GM19351 (cell line): ENCODE results near the gene INPP5J.
"Not testable (repeated sequence)": the region's sequence is repeated elsewhere in the genome, so short reads cannot be mapped to it uniquely, and the experiment has no call there.

ENCODE experiments used
- ATAC-seq: cut with Tn5 transposase; IDR thresholded peaks from one replicate; pipeline ENCODE4 v1.9.1; 2021; ENCODE audit warnings: mild to moderate bottlenecking, moderate library complexity; ENCODE audit not compliant: unreplicated experiment

INPP5J gene

GRCh38 chr22:31122532-31123291, at the start of gene INPP5J:
Gene INPP5J, plus strand, starts transcription at chr22:31122966. Its CDS starts 49 bp downstream, at chr22:31123015.
- no peak for ATAC-seq

- not testable (repeated sequence) for ATAC-seq
Measured at GRCh38 chr22:31073125-31073524, 49.6 kb upstream of the INPP5J start.

GRCh38 chr22:31073545-31074145, 49.1 kb upstream of the INPP5J start:
- not testable (repeated sequence) for ATAC-seq

- ATAC-seq: no peak
Measured at GRCh38 chr22:31075961-31076360, 46.8 kb upstream of the INPP5J start.

GRCh38 chr22:31077681-31078080, 45.1 kb upstream of the INPP5J start:
- ATAC-seq: no peak

- not testable (repeated sequence) for ATAC-seq
Measured at GRCh38 chr22:31078389-31078788, 44.4 kb upstream of the INPP5J start.

GRCh38 chr22:31079095-31079642, 43.6 kb upstream of the INPP5J start:
- ATAC-seq: no peak

- no peak for ATAC-seq
Measured at GRCh38 chr22:31080164-31080847, 42.5 kb upstream of the INPP5J start.

GRCh38 chr22:31080848-31081649, 41.7 kb upstream of the INPP5J start, which contains the start of gene SMTN:
Gene SMTN, plus strand, starts transcription at chr22:31081318. Its CDS starts 1,941 bp downstream, at chr22:31083259.
- ATAC-seq: peak; percentile 67

- ATAC-seq: no peak
Measured at GRCh38 chr22:31081963-31082605, 40.7 kb upstream of the INPP5J start.

- no peak for ATAC-seq
Measured at GRCh38 chr22:31082606-31083376, 40.0 kb upstream of the INPP5J start.

GRCh38 chr22:31083377-31083768, 39.4 kb upstream of the INPP5J start:
- no peak for ATAC-seq

- ATAC-seq: no peak
Measured at GRCh38 chr22:31083923-31084810, 38.6 kb upstream of the INPP5J start.

- ATAC-seq: peak; percentile 59
Measured at GRCh38 chr22:31084811-31085492, 37.8 kb upstream of the INPP5J start.

GRCh38 chr22:31085493-31085824, 37.3 kb upstream of the INPP5J start:
- ATAC-seq: no peak

GRCh38 chr22:31085928-31086327, 36.8 kb upstream of the INPP5J start:
- ATAC-seq: no peak

- no peak for ATAC-seq
Measured at GRCh38 chr22:31086703-31087330, 35.9 kb upstream of the INPP5J start.
